ENCODE results near the gene ZKSCAN7.
"Not testable (repeated sequence)": the region's sequence is repeated elsewhere in the genome, so short reads cannot be mapped to it uniquely, and the experiment has no call there.

Gene ZKSCAN7

GRCh38 chr3:44554626-44555592, at the start of gene ZKSCAN7:
Gene ZKSCAN7 (plus strand): TSS chr3:44555193. CDS start chr3:44557048, 1,855 bp downstream.
- in situ Hi-C loops (cut with MboI; ENCODE audit: low sequenced_read_pairs): no loop called here

GRCh38 chr3:44506556-44506955, 48.4 kb upstream of the ZKSCAN7 start:
- in situ Hi-C loops (cut with MboI; ENCODE audit: low sequenced_read_pairs): no loop called here

GRCh38 chr3:44506961-44507360, 48.0 kb upstream of the ZKSCAN7 start:
- in situ Hi-C loops (cut with MboI; ENCODE audit: low sequenced_read_pairs): no loop called here

- in situ Hi-C loops (cut with MboI; ENCODE audit: low sequenced_read_pairs): no loop called here
These were observed 45.5 kb upstream of the ZKSCAN7 start for GRCh38 chr3:44509393-44509921.

- in situ Hi-C loops (cut with MboI; ENCODE audit: low sequenced_read_pairs): no loop called here
These were observed 45.0 kb upstream of the ZKSCAN7 start for GRCh38 chr3:44510000-44510368.

GRCh38 chr3:44511238-44511566, 43.8 kb upstream of the ZKSCAN7 start:
- in situ Hi-C loops (cut with MboI; ENCODE audit: low sequenced_read_pairs): no loop called here

- in situ Hi-C loops (cut with MboI; ENCODE audit: low sequenced_read_pairs): no loop called here
These were observed 41.5 kb upstream of the ZKSCAN7 start for GRCh38 chr3:44513513-44513912.

- in situ Hi-C loops (cut with MboI; ENCODE audit: low sequenced_read_pairs): no loop called here
These were observed 38.8 kb upstream of the ZKSCAN7 start for GRCh38 chr3:44516230-44516629.

GRCh38 chr3:44518782-44519156, 36.2 kb upstream of the ZKSCAN7 start:
- in situ Hi-C loops (cut with MboI; ENCODE audit: low sequenced_read_pairs): no loop called here

- in situ Hi-C loops (cut with MboI; ENCODE audit: low sequenced_read_pairs): no loop called here
These were observed 33.3 kb upstream of the ZKSCAN7 start for GRCh38 chr3:44521721-44522120.

- in situ Hi-C loops (cut with MboI; ENCODE audit: low sequenced_read_pairs): no loop called here
These were observed 32.5 kb upstream of the ZKSCAN7 start for GRCh38 chr3:44522494-44522933.

- in situ Hi-C loops (cut with MboI; ENCODE audit: low sequenced_read_pairs): no loop called here
These were observed 29.9 kb upstream of the ZKSCAN7 start for GRCh38 chr3:44525060-44525459.

GRCh38 chr3:44529927-44530326, 25.1 kb upstream of the ZKSCAN7 start:
- in situ Hi-C loops (cut with MboI; ENCODE audit: low sequenced_read_pairs): no loop called here

- in situ Hi-C loops (cut with MboI; ENCODE audit: low sequenced_read_pairs): no loop called here
These were observed 24.1 kb upstream of the ZKSCAN7 start for GRCh38 chr3:44530911-44531310.

- in situ Hi-C loops (cut with MboI; ENCODE audit: low sequenced_read_pairs): not testable (repeated sequence)
These were observed 20.3 kb upstream of the ZKSCAN7 start for GRCh38 chr3:44534659-44535058.

- in situ Hi-C loops (cut with MboI; ENCODE audit: low sequenced_read_pairs): no loop called here
These were observed 19.6 kb upstream of the ZKSCAN7 start for GRCh38 chr3:44535364-44535763.

GRCh38 chr3:44544811-44545210, 10.2 kb upstream of the ZKSCAN7 start:
- in situ Hi-C loops (cut with MboI; ENCODE audit: low sequenced_read_pairs): not testable (repeated sequence)

- in situ Hi-C loops (cut with MboI; ENCODE audit: low sequenced_read_pairs): no loop called here
These were observed 730 bp downstream of the ZKSCAN7 start for GRCh38 chr3:44555723-44556122.

GRCh38 chr3:44557074-44557473, 2.1 kb downstream of the ZKSCAN7 start:
- in situ Hi-C loops (cut with MboI; ENCODE audit: low sequenced_read_pairs): no loop called here

- in situ Hi-C loops (cut with MboI; ENCODE audit: low sequenced_read_pairs): no loop called here
These were observed 6.1 kb downstream of the ZKSCAN7 start for GRCh38 chr3:44561076-44561475.

GRCh38 chr3:44562147-44562546, 7.2 kb downstream of the ZKSCAN7 start:
- in situ Hi-C loops (cut with MboI; ENCODE audit: low sequenced_read_pairs): no loop called here

- in situ Hi-C loops (cut with MboI; ENCODE audit: low sequenced_read_pairs): no loop called here
These were observed 13.6 kb downstream of the ZKSCAN7 start for GRCh38 chr3:44568561-44568960.
